ENCODE measurements around the gene HSPA14. TPM values are rescaled to one million over a fixed set of nuclear protein-coding genes. Genes with fewer than 3 reads are reported as not detected.
A peak's percentile ranks its signal among the peaks of the same experiment; 100 is the strongest.

HSPA14 gene
- total RNA-seq, 1 experiment from 2014 or later = 19.9 TPM

DNA sequence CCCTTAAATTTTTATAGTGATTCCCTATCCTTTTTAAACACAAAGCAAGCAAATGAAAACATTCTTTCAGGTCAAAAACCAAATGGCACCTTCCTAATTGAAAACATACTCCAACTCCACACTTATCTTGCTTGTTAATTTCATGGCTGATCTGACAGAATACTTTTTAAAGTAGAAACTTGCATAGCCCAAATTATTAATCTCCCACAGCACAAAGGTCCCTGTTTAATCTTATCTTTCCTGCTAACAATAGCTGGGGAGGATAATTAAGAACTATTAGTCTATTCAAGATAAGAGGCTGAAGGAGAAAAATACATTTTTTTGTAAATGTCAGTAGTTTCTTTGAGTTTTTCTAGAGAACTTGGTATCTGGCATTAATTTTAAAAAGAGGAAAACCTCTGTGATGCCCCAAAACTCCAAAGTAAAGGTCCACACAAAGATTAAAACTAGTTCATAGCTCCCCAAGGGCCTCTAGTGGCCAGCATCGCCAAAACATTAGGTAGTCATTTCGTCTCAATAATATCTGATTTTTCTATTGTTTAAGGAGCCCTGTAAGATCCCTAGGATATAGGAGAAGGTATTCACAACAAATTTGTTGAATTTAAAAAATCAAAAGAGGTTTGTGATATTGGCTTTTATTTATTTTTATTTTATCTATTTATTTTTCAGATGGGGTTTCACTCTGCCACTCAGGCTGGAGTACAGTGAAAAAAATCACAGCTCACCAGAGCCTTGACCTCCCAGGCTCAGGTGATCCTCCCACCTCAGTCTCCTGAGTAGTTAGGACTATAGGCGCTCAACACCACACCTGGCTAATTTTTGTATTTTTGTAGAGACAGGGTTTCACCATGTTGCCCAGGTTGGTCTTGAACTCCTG is 15.0 kb upstream of the HSPA14 start:
- intact Hi-C loops (cut with micrococcal nuclease) = loop anchor here (1.0 to 10.0 kb wide), 3 partner anchors 286 to 428 kb away; no protein-coding TSS in a partner anchor
- Histone ChIP-seq H3K9ac (ENCODE audit: low read length) (no peak overlapping the region), H3K79me2 (ENCODE audit: insufficient read depth, low read length) (no peaks in the 10 kb centered on the region), H3K4me3 (replicated peaks in 1 of 2; ENCODE audit: low read depth in 1 of 2, low read length in 2 of 2) (no peak overlapping the region), H3K4me1 (ENCODE audit: control insufficient read depth in 1 of 2, insufficient read depth in 2 of 2, low read length in 2 of 2) (peaks cover 0 to 10% of the 10 kb centered on the region in 2 experiments; a peak in 1 of 4 replicates), H3K9me2 (ENCODE audit: insufficient read depth) (no peaks in the 10 kb centered on the region), H2AFZ (ENCODE audit: low read depth, low read length, poor library complexity, severe bottlenecking) (no peak overlapping the region), H3K27ac (ENCODE audit: low read depth, low read length) (no peak overlapping the region), H3K27me3 (ENCODE audit: insufficient read depth, low read length) (peaks cover 3% of the 10 kb centered on the region; the same call in 1 of the 2 replicates), H3K4me2 (ENCODE audit: low read length) (no peak overlapping the region), H4K20me1 (ENCODE audit: insufficient read depth) (no peaks in the 10 kb centered on the region), H3K36me3 (ENCODE audit: control insufficient read depth in 1 of 2, insufficient read depth in 2 of 2, low read length in 2 of 2) (no peaks in the 10 kb centered on the region), H3K9me3 (ENCODE audit: control insufficient read depth in 1 of 2, insufficient read depth in 1 of 2, low read depth in 1 of 2, low read length in 2 of 2) (no peaks in the 10 kb centered on the region)
- ChIA-PET RAD21 (ENCODE audit: low non-redundant PET in 1 of 2, low total read pairs in 2 of 2, uncharacterized antibody in 2 of 2, unreplicated experiment in 2 of 2) (interaction anchor here in 1 of 2 experiments (1.3 kb wide), 1 partner anchor 286 kb away, joined by 4 read pairs; no protein-coding TSS in a partner anchor), CTCF (interaction anchor here (0.7 to 2.0 kb wide), 12 partner anchors 8 to 626 kb away, joined by 3 to 16 read pairs (median 4); partner anchors contain the start of genes CDNF, HSPA14 and MSANTD7), POLR2A (interaction anchor here (0.7 to 1.3 kb wide), 2 partner anchors 14 to 314 kb away, joined by 3 to 4 read pairs; partner anchors contain the start of genes CDNF, HSPA14 and MSANTD7)
- TF ChIP-seq, protein P1, sequence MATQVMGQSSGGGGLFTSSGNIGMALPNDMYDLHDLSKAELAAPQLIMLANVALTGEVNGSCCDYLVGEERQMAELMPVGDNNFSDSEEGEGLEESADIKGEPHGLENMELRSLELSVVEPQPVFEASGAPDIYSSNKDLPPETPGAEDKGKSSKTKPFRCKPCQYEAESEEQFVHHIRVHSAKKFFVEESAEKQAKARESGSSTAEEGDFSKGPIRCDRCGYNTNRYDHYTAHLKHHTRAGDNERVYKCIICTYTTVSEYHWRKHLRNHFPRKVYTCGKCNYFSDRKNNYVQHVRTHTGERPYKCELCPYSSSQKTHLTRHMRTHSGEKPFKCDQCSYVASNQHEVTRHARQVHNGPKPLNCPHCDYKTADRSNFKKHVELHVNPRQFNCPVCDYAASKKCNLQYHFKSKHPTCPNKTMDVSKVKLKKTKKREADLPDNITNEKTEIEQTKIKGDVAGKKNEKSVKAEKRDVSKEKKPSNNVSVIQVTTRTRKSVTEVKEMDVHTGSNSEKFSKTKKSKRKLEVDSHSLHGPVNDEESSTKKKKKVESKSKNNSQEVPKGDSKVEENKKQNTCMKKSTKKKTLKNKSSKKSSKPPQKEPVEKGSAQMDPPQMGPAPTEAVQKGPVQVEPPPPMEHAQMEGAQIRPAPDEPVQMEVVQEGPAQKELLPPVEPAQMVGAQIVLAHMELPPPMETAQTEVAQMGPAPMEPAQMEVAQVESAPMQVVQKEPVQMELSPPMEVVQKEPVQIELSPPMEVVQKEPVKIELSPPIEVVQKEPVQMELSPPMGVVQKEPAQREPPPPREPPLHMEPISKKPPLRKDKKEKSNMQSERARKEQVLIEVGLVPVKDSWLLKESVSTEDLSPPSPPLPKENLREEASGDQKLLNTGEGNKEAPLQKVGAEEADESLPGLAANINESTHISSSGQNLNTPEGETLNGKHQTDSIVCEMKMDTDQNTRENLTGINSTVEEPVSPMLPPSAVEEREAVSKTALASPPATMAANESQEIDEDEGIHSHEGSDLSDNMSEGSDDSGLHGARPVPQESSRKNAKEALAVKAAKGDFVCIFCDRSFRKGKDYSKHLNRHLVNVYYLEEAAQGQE (IDR thresholded peaks at IDR 0.05; ENCODE audit: low read depth) = no peak
- TF ChIP-seq POLR2AphosphoS5 (IDR thresholded peaks at IDR 0.05; ENCODE audit: low read depth, low read length) = no peak
- no peak for TF ChIP-seq ZFX (IDR thresholded peaks at IDR 0.05)
- no peak for TF ChIP-seq ELF1 (IDR thresholded peaks at IDR 0.05; ENCODE audit: borderline replicate concordance, low read depth)
- TF ChIP-seq CEBPB (IDR thresholded peaks at IDR 0.05; ENCODE audit: low read depth) = no peak
- TF ChIP-seq ZNF274 (IDR thresholded peaks at IDR 0.05; ENCODE audit: low read depth, low read length) = no peak
- TF ChIP-seq, protein P2, sequence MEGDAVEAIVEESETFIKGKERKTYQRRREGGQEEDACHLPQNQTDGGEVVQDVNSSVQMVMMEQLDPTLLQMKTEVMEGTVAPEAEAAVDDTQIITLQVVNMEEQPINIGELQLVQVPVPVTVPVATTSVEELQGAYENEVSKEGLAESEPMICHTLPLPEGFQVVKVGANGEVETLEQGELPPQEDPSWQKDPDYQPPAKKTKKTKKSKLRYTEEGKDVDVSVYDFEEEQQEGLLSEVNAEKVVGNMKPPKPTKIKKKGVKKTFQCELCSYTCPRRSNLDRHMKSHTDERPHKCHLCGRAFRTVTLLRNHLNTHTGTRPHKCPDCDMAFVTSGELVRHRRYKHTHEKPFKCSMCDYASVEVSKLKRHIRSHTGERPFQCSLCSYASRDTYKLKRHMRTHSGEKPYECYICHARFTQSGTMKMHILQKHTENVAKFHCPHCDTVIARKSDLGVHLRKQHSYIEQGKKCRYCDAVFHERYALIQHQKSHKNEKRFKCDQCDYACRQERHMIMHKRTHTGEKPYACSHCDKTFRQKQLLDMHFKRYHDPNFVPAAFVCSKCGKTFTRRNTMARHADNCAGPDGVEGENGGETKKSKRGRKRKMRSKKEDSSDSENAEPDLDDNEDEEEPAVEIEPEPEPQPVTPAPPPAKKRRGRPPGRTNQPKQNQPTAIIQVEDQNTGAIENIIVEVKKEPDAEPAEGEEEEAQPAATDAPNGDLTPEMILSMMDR (IDR thresholded peaks at IDR 0.05 in 2 of 3, conservative IDR thresholded peaks at IDR 0.05 in 1 of 3; ENCODE audit: borderline replicate concordance in 1 of 3, insufficient read depth in 1 of 3, low read depth in 2 of 3, low read length in 2 of 3) = peak; percentile 65 to 73 (median 71); a peak in 5 of 6 replicates
- TF ChIP-seq FOSL1 (IDR thresholded peaks at IDR 0.05; ENCODE audit: low read depth) = no peak
- TF ChIP-seq, protein P3, sequence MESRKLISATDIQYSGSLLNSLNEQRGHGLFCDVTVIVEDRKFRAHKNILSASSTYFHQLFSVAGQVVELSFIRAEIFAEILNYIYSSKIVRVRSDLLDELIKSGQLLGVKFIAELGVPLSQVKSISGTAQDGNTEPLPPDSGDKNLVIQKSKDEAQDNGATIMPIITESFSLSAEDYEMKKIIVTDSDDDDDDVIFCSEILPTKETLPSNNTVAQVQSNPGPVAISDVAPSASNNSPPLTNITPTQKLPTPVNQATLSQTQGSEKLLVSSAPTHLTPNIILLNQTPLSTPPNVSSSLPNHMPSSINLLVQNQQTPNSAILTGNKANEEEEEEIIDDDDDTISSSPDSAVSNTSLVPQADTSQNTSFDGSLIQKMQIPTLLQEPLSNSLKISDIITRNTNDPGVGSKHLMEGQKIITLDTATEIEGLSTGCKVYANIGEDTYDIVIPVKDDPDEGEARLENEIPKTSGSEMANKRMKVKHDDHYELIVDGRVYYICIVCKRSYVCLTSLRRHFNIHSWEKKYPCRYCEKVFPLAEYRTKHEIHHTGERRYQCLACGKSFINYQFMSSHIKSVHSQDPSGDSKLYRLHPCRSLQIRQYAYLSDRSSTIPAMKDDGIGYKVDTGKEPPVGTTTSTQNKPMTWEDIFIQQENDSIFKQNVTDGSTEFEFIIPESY (IDR thresholded peaks at IDR 0.05; ENCODE audit: extremely low read depth, insufficient replicate concordance, low read length) = no peak
- TF ChIP-seq RAD21 (IDR thresholded peaks at IDR 0.05; ENCODE audit: low read depth) = peak; percentile 86
- TF ChIP-seq SP1 (IDR thresholded peaks at IDR 0.05; ENCODE audit: low read depth) = no peak
- no peak for TF ChIP-seq SIN3A (IDR thresholded peaks at IDR 0.05; ENCODE audit: low read depth)
- no peak for TF ChIP-seq SRF (IDR thresholded peaks at IDR 0.05; ENCODE audit: low read depth)
- TF ChIP-seq, protein P4, sequence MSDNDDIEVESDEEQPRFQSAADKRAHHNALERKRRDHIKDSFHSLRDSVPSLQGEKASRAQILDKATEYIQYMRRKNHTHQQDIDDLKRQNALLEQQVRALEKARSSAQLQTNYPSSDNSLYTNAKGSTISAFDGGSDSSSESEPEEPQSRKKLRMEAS (IDR thresholded peaks at IDR 0.05) = no peak
- TF ChIP-seq EZH2phosphoT487 (IDR thresholded peaks at IDR 0.05; ENCODE audit: borderline replicate concordance) = no peak
- TF ChIP-seq YY1 (IDR thresholded peaks at IDR 0.05; ENCODE audit: extremely low read depth, insufficient replicate concordance, low read depth, low read length) = no peak
- BruUV-seq (replicated peaks) = no TSS peak
- ATAC-seq (peak; percentile 73), DNase-seq (ENCODE audit: low read depth, low spot score) (peak; percentile 16)

Measured in HCT116 (cell line).